Gastroesophageal sphincter (tissue), 3 donors: ENCODE data around the gene SMYD2.

ENCODE experiments used
- EP300 ChIP-seq: sonication (generic); formaldehyde crosslinking; IDR thresholded peaks from one replicate; pipeline ENCODE4 v1.6.1; 2017; ENCODE audit warnings: antibody characterized with exemption, mild to moderate bottlenecking
- POLR2A ChIP-seq, 2 donors: fragments of 450-650 bp; IDR thresholded peaks; one replicate each; pipeline ENCODE4 v1.6.1; 2017; ENCODE audit warnings: antibody characterized with exemption in 2 of 2, mild to moderate bottlenecking in 2 of 2, moderate library complexity in 1 of 2
- POLR2AphosphoS5 ChIP-seq: sonication (generic); formaldehyde crosslinking; IDR thresholded peaks from one replicate; pipeline ENCODE4 v1.6.1; 2017; ENCODE audit warnings: antibody characterized with exemption
- TF ChIP-seq, protein P1 (sequence below), 4 experiments: fragments of 200-600 bp in 2 of 4; fragments of 450-650 bp in 2 of 4; sonication (generic) in 1 of 4; IDR thresholded peaks; one replicate each; pipeline ENCODE4 v1.5.1; 2017 to 2019; ENCODE audit warnings: antibody characterized with exemption in 4 of 4, mild to moderate bottlenecking in 2 of 4, moderate library complexity in 2 of 4

DNA sequence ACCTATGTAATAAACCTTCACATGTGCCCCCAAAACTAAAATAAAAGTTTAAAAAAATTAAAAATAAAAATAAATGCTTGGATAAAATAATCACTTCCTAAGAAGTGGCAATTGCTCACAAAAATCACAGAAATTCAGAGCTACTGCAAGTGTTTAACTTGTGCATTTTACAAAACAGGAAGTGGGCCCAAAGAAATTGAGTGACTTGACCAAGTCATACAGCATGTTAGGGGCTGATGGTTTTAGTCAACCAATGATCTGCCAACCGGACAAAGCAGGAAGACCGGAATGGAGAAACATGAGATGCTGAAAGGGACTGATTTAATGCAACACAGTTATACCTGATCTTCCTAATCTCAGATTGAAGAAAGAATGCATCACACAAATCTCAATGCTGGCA, 96.5 kb downstream of the SMYD2 start:
- TF ChIP-seq, protein P1, sequence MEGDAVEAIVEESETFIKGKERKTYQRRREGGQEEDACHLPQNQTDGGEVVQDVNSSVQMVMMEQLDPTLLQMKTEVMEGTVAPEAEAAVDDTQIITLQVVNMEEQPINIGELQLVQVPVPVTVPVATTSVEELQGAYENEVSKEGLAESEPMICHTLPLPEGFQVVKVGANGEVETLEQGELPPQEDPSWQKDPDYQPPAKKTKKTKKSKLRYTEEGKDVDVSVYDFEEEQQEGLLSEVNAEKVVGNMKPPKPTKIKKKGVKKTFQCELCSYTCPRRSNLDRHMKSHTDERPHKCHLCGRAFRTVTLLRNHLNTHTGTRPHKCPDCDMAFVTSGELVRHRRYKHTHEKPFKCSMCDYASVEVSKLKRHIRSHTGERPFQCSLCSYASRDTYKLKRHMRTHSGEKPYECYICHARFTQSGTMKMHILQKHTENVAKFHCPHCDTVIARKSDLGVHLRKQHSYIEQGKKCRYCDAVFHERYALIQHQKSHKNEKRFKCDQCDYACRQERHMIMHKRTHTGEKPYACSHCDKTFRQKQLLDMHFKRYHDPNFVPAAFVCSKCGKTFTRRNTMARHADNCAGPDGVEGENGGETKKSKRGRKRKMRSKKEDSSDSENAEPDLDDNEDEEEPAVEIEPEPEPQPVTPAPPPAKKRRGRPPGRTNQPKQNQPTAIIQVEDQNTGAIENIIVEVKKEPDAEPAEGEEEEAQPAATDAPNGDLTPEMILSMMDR (IDR thresholded peaks at IDR 0.05), result no peak
- TF ChIP-seq POLR2A (IDR thresholded peaks at IDR 0.05) (no peak), EP300 (no peak), POLR2AphosphoS5 (no peak)
